Sigmoid colon (tissue), 4 donors: ENCODE data around the gene EN2.

ENCODE experiments used
- EP300 ChIP-seq, 4 donors: sonication (generic); formaldehyde crosslinking; IDR thresholded peaks; one replicate each; pipeline ENCODE4 v1.6.1; 2017; ENCODE audit warnings: antibody characterized with exemption in 4 of 4
- POLR2A ChIP-seq, 2 donors: fragments of 450-650 bp; IDR thresholded peaks; one replicate each; pipeline ENCODE4 v1.6.1; 2016; ENCODE audit warnings: antibody characterized with exemption in 2 of 2, mild to moderate bottlenecking in 2 of 2, moderate library complexity in 2 of 2
- POLR2AphosphoS5 ChIP-seq, 4 donors: sonication (generic); formaldehyde crosslinking; IDR thresholded peaks; one replicate each; pipeline ENCODE4 v1.6.1; 2017; ENCODE audit warnings: antibody characterized with exemption in 4 of 4
- TF ChIP-seq, protein P1 (sequence below), 4 experiments: fragments of 450-650 bp in 3 of 4; fragments of 200-600 bp in 1 of 4; IDR thresholded peaks; one replicate each; pipeline ENCODE4 v1.5.1; 2016 to 2019; ENCODE audit warnings: antibody characterized with exemption in 4 of 4, mild to moderate bottlenecking in 3 of 4, moderate library complexity in 2 of 4

DNA sequence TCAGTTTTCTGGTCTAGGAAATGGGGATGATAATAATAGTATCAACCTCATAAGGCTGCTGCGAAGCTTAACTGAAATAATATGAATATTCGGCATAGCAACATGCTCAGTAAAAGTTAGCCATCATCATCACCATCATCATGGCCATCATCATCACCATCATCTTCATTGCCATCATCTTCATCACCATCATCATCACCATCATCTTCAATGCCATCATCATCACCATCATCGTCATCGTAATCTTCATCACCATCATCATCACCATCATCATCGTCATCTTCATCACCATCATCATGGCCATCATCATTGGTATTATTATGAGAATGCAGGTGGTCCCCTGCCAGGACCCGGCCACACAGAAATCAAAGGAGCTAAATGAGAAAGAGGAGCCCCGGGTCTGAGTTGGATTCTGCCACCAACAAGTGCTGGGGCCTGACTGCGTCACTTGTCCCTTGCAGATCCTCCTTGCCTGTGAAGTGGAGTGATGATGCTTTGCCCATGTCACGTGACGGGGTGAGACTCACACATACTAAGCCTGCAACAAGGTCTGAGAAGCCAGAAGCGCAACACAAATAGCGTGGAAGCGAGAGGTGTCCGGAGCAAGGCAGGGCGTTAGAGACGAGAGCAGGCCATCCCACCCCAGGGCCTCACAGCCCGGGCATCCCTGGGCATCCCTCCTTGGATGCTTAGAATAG is 46.1 kb upstream of the EN2 start:
- TF ChIP-seq, protein P1, sequence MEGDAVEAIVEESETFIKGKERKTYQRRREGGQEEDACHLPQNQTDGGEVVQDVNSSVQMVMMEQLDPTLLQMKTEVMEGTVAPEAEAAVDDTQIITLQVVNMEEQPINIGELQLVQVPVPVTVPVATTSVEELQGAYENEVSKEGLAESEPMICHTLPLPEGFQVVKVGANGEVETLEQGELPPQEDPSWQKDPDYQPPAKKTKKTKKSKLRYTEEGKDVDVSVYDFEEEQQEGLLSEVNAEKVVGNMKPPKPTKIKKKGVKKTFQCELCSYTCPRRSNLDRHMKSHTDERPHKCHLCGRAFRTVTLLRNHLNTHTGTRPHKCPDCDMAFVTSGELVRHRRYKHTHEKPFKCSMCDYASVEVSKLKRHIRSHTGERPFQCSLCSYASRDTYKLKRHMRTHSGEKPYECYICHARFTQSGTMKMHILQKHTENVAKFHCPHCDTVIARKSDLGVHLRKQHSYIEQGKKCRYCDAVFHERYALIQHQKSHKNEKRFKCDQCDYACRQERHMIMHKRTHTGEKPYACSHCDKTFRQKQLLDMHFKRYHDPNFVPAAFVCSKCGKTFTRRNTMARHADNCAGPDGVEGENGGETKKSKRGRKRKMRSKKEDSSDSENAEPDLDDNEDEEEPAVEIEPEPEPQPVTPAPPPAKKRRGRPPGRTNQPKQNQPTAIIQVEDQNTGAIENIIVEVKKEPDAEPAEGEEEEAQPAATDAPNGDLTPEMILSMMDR (IDR thresholded peaks at IDR 0.05) = no peak
- TF ChIP-seq POLR2A (IDR thresholded peaks at IDR 0.05) (no peak), EP300 (IDR thresholded peaks at IDR 0.05) (no peak), POLR2AphosphoS5 (IDR thresholded peaks at IDR 0.05) (no peak)
